SJCRH30 (cell line): ENCODE measurements around the gene FCN3. TPM values are rescaled to one million over a fixed set of nuclear protein-coding genes. Genes with fewer than 3 reads are reported as not detected.
A peak's percentile ranks its signal among the peaks of the same experiment; 100 is the strongest.

Experiments used
- DNase-seq, 2 experiments: peaks; one replicate each; pipeline ENCODE4 v3.0.0-alpha.2; 2015 to 2020
- H3K27ac ChIP-seq: fragments of 250-450 bp; sonication (Bioruptor Pico); 2 replicates; pipeline ENCODE4 v1.5.1; 2020; ENCODE audit warnings: mild to moderate bottlenecking, moderate library complexity
- H3K27me3 ChIP-seq: fragments of 250-450 bp; sonication (Bioruptor Pico); 2 replicates; pipeline ENCODE4 v1.5.1; 2020; ENCODE audit warnings: mild to moderate bottlenecking, moderate library complexity
- H3K36me3 ChIP-seq: fragments of 250-450 bp; sonication (Bioruptor Pico); 2 replicates; pipeline ENCODE4 v1.5.1; 2020; ENCODE audit warnings: mild to moderate bottlenecking, moderate library complexity
- H3K4me1 ChIP-seq: fragments of 250-450 bp; sonication (Bioruptor Pico); 2 replicates; pipeline ENCODE4 v1.5.1; 2020; ENCODE audit warnings: mild to moderate bottlenecking, moderate library complexity
- H3K4me3 ChIP-seq: fragments of 250-450 bp; sonication (Bioruptor Pico); 2 replicates; pipeline ENCODE4 v1.5.1; 2020; ENCODE audit warnings: mild to moderate bottlenecking, moderate library complexity
- H3K9me3 ChIP-seq: fragments of 250-450 bp; sonication (Bioruptor Pico); replicated peaks from 2 replicates; pipeline ENCODE4 v1.5.1; 2020; ENCODE audit warnings: mild to moderate bottlenecking, moderate library complexity
- total RNA-seq: library from RNA; depleted of rRNA; stranded (reverse); fragments of >200 nt; shearing (Covaris generic); gene quantifications from 2 replicates; pipeline ENCODE4 v1.2.3, GENCODE V29; 2014

Gene FCN3
- total RNA-seq, 1 experiment from 2014 or later: not detected

DNA sequence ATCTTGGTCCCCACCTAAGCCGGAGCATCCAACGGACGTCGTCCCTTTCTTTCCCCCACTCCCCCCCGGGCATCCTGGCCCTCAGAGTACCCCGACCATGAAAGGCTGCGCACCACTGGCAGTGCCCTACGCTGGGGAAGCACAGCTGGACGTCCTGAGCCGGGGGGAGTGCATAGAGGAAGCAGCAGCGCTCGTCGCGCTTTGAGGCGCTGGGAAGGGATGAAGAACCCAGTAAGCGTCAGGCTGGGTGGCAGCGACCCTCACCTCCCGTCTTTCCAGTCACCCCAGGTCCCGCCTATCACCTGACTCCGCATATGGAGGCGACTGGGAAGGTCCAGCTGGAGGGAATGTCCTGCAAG, 13.6 kb downstream of the FCN3 start:
- no peak overlapping the region for H3K4me3 ChIP-seq
- H3K27me3 ChIP-seq: no peaks in the 10 kb centered on the region
- no peak overlapping the region for H3K27ac ChIP-seq
- 0 out of 2 replicates have a peak, but pooled peaks cover 6% of the 10 kb centered on the region for H3K36me3 ChIP-seq
- no peaks in the 10 kb centered on the region for H3K9me3 ChIP-seq
- no peak for DNase-seq
- H3K4me1 ChIP-seq: peaks cover 5% of the 10 kb centered on the region; the same call in 1 of the 2 replicates

DNA sequence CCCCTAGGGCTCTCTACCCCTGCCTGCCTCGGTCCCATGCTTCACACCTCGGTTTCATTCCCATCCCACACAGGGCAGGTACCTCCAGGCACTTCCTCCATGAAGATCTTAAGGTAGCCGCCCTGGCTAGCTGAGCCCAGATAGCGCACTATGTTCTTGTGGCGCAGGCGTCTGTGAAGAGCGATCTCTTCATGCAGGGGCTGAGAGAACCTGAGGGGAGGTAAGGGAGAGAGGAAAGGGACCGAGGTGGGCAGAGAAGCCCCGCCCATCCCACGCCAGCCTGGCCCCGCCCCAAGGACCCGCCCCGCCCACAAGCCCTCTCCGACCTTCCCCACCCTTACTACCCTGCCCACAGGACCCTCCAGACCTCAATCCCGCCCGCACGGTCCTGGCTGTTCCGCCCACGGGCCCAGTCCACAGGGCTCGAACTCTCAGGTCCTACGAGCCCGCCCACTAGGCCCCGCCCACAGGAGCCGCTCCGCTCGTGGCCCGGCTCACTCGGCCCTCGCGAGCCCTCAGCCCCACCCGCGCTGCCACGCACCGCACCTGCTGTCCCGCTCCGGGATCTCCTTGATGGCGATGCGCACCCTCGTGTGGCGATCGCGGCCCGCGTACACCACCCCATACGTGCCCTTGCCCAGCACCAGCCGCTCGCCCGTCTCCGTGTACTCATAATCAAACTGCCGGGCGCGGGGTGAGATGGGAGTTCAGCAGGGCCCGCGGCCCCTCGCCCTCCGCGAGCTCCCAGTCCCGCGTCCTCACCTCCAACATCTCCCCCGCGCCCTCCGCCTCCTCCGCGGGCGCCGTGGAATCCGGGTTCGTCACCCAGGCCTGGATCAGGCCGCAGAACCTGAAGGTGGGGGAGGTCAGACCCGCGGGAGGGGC, 14.2 kb downstream of the FCN3 start:
- Histone ChIP-seq H3K27me3 (no peaks in the 10 kb centered on the region), H3K27ac (no peak overlapping the region), H3K36me3 (0 out of 2 replicates have a peak, but pooled peaks cover 8% of the 10 kb centered on the region), H3K9me3 (no peaks in the 10 kb centered on the region), H3K4me1 (peaks cover 5% of the 10 kb centered on the region; the same call in 1 of the 2 replicates), H3K4me3 (no peak overlapping the region)
- no peak for DNase-seq

DNA sequence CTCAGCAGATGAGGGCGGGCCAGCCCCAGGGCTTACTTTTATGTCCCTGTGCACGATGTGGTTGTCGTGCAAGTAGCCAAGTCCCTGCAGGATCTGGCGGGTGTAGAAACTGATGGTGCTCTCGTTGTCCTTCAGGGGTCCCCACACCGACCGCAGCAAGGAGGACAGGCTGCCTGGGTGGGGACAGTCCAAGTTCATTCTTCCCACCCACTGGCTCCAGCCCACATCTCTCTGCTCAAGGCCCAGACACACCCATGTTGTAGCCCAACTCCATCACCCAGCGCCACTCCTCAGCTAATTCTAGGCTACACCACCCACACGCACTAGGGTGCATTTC, 14.8 kb downstream of the FCN3 start:
- Histone ChIP-seq H3K36me3 (0 out of 2 replicates have a peak, but pooled peaks cover 8% of the 10 kb centered on the region), H3K27ac (no peak overlapping the region), H3K9me3 (no peaks in the 10 kb centered on the region), H3K4me3 (no peak overlapping the region), H3K4me1 (peaks cover 1% of the 10 kb centered on the region; the same call in 1 of the 2 replicates), H3K27me3 (no peaks in the 10 kb centered on the region)
- no peak for DNase-seq

- 0 out of 2 replicates have a peak, but pooled peaks cover 8% of the 10 kb centered on the region for H3K36me3 ChIP-seq
These were observed 15.7 kb downstream of the FCN3 start for GRCh38 chr1:27358928-27359313.

DNA sequence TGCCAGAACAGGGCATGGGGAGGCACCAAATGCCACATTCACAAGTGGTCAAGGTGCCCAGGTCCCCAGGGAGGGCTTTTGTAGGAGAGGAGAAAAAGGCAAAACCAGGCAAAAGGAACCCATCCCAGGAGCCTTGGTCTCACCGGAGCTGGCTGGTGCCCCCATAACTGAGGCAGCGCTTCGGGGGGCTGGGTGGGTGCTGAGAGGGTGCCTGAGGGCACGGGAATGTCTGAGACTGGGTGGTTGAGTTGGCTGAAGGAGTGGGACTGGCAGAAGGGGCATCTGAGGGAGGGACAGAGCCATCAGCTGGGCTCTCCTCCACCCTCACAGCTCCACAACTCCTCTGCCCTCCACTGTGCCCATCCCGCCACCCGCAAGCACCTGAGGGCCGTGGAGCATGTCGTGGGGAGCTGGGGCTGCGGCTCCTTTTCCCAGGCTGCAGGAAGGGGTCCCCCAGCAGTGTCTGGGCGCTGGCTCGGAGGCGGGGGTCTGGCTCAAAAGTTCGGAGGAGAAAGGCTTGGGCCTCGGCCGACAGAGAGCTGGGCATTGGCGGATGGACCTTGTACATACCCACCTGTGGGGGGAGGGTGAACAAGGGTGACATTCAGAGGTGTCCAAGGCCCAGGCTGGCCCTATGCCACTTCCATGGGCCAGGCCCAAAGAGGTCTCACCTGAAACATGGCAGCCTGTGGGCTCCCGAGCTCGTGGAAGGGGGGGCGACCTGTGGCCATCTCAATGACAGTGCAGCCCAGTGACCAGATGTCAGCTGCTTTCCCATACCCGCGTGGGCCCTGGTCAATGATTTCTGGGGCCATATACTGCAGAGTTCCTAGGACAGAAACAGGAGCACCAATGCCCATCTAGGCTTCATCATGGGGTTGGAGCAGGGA, 16.3 kb downstream of the FCN3 start:
- Histone ChIP-seq H3K4me1 (no peaks in the 10 kb centered on the region), H3K36me3 (0 out of 2 replicates have a peak, but pooled peaks cover 8% of the 10 kb centered on the region), H3K4me3 (no peak overlapping the region), H3K9me3 (no peaks in the 10 kb centered on the region), H3K27me3 (no peaks in the 10 kb centered on the region), H3K27ac (no peak overlapping the region)
- no peak for DNase-seq

More at GRCh38 chr1:27358928-27359313, 15.7 kb downstream of the FCN3 start:
- DNase-seq: no peak
- H3K4me1 ChIP-seq: no peaks in the 10 kb centered on the region
- H3K9me3 ChIP-seq: no peaks in the 10 kb centered on the region
- H3K27ac ChIP-seq: no peak overlapping the region
- H3K27me3 ChIP-seq: no peaks in the 10 kb centered on the region
- no peak overlapping the region for H3K4me3 ChIP-seq

DNA sequence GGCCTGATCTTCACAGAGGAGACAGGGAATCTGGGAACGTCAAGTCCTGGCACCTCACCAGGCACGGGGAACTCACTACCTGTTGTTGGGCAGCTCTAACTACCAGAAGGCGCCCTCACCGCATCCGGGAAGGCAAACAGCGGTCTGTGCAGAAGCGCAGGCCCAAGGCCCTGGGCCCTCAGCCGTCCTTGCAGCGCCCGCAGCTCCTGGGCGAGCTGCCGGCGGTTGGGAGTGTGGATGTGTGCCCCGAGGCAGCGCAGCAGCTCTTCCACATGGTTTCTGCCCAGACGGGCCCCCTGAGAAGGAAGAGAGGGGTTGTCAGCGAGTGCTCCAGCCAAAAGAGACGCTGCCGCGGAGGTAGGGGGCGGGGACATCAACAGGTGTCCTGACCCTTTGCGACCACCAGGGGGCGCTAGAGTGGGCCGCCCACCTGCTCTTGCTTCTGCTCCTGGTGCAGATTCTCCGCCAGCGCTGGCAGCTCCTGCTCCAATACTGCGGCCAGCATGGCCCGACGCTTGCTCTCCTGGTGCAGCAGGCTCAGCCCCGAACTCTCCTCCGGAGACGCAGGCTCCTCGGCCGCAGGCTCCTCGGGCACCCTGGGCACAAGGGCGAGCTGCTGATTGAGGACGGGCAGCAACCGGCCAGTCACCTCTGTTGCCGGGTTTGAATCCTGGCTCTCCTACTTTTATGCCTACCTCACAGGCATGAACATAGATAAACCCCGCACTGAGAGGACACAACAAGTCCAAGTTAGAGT, 17.2 kb downstream of the FCN3 start:
- DNase-seq: peak; percentile 56 to 70

GRCh38 chr1:27356619-27357280, 17.9 kb downstream of the FCN3 start:
- Histone ChIP-seq H3K27ac (no peak overlapping the region), H3K4me3 (no peak overlapping the region), H3K4me1 (no peaks in the 10 kb centered on the region), H3K9me3 (no peaks in the 10 kb centered on the region), H3K36me3 (0 out of 2 replicates have a peak, but pooled peaks cover 8% of the 10 kb centered on the region), H3K27me3 (no peaks in the 10 kb centered on the region)
- no peak for DNase-seq

More for the DNA sequence above, 17.2 kb downstream of the FCN3 start:
- 0 out of 2 replicates have a peak, but pooled peaks cover 8% of the 10 kb centered on the region for H3K36me3 ChIP-seq
- no peaks in the 10 kb centered on the region for H3K27me3 ChIP-seq
- H3K27ac ChIP-seq: no peak overlapping the region
- no peaks in the 10 kb centered on the region for H3K9me3 ChIP-seq
- no peak overlapping the region for H3K4me3 ChIP-seq
- no peaks in the 10 kb centered on the region for H3K4me1 ChIP-seq

DNA sequence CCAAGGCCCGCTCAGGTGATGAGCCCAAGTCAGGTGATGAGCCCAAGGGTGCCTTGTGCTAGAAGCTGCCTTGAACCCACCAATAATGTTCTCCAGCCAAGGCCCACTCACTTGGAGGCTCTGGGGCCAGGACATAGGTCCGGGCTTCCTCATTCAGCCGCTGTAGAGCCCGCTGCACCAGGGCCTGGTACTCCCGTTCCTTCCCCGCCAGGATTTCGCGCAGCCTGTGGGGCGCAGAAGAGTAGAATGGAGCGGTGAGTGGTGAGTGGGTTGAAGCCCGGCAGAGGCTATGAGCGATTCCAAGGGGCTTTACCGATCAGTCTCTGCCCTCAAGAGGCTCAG, 18.4 kb downstream of the FCN3 start:
- Histone ChIP-seq H3K4me3 (no peak overlapping the region), H3K9me3 (no peaks in the 10 kb centered on the region)
- DNase-seq: no peak

GRCh38 chr1:27355683-27356082, 18.9 kb downstream of the FCN3 start:
- no peak for DNase-seq
- 0 out of 2 replicates have a peak, but pooled peaks cover 4% of the 10 kb centered on the region for H3K36me3 ChIP-seq
- no peaks in the 10 kb centered on the region for H3K9me3 ChIP-seq
- H3K4me3 ChIP-seq: no peak overlapping the region
- H3K4me1 ChIP-seq: no peaks in the 10 kb centered on the region
- no peak overlapping the region for H3K27ac ChIP-seq
- H3K27me3 ChIP-seq: no peaks in the 10 kb centered on the region

More for the DNA sequence above, 18.4 kb downstream of the FCN3 start:
- no peaks in the 10 kb centered on the region for H3K4me1 ChIP-seq
- H3K27me3 ChIP-seq: no peaks in the 10 kb centered on the region
- H3K27ac ChIP-seq: no peak overlapping the region
- 0 out of 2 replicates have a peak, but pooled peaks cover 5% of the 10 kb centered on the region for H3K36me3 ChIP-seq

- Histone ChIP-seq H3K27ac (no peak overlapping the region), H3K9me3 (no peaks in the 10 kb centered on the region), H3K36me3 (0 out of 2 replicates have a peak, but pooled peaks cover 4% of the 10 kb centered on the region), H3K4me1 (no peaks in the 10 kb centered on the region), H3K27me3 (no peaks in the 10 kb centered on the region), H3K4me3 (no peak overlapping the region)
- no peak for DNase-seq
These were observed 21.0 kb downstream of the FCN3 start for GRCh38 chr1:27353629-27354028.

DNA sequence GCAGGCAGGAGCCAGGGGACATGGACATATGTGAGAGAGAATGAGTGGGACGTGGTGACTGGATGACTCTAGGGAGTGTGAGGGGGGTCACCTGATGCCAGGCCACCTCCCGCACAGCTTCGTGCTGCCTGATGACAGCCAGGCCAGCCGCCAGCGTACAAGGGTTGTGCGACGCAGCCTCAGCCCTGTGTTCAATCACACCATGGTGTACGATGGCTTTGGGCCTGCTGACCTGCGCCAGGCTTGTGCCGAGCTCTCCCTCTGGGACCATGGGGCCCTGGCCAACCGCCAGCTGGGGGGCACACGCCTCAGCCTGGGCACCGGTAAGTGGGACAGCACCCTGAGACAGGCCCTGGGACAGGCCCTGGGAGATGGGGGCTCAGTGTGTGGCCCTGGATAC, 21.5 kb downstream of the FCN3 start:
- Histone ChIP-seq H3K4me3 (no peak overlapping the region), H3K36me3 (0 out of 2 replicates have a peak, but pooled peaks cover 4% of the 10 kb centered on the region), H3K27me3 (no peaks in the 10 kb centered on the region), H3K4me1 (no peaks in the 10 kb centered on the region), H3K27ac (no peak overlapping the region), H3K9me3 (no peaks in the 10 kb centered on the region)
- no peak for DNase-seq

- Histone ChIP-seq H3K4me3 (no peak overlapping the region), H3K36me3 (0 out of 2 replicates have a peak, but pooled peaks cover 4% of the 10 kb centered on the region), H3K9me3 (no peaks in the 10 kb centered on the region), H3K27ac (no peak overlapping the region), H3K27me3 (no peaks in the 10 kb centered on the region), H3K4me1 (no peaks in the 10 kb centered on the region)
- DNase-seq: no peak
These were observed 23.0 kb downstream of the FCN3 start for GRCh38 chr1:27351541-27352107.

DNA sequence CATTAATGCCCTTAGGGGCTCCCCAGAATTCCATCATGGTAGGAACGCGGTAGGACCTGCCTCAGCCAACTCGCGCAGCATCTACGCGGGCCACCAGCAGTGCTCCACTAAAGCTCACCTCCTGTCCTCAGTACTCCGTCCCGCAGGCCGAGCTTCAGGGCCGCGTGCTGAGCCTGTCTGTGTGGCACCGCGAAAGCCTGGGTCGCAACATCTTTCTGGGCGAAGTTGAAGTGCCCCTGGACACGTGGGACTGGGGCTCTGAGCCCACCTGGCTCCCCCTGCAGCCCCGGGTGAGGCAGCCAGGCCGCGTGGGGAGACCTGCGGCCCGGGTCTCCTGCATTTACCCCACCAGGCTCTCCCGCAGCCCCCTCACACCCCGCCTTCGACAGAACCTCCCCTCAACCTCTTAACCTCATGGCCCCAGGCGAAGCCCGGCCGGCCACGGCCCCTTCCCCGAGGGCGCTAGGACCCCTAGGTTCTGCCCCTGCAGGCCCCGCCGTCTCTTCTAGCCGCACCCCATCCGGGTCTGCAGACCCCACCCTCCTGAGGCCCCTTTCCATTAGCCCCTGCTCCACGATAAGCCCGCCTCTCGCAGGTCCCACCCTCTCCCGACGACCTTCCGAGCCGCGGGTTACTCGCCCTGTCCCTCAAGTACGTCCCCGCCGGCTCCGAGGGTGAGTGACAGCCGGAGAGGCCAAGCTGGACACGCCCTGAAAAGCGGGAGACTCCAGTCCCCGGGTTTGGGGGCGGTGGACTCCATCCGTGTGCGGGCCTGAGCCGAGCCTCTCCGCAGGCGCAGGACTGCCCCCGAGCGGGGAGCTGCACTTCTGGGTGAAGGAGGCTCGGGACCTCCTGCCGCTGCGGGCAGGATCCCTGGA, 23.7 kb downstream of the FCN3 start:
- Histone ChIP-seq H3K4me1 (no peaks in the 10 kb centered on the region), H3K27ac (no peak overlapping the region), H3K9me3 (no peaks in the 10 kb centered on the region), H3K27me3 (no peaks in the 10 kb centered on the region), H3K4me3 (no peak overlapping the region), H3K36me3 (0 out of 2 replicates have a peak, but pooled peaks cover 2% of the 10 kb centered on the region)
- no peak for DNase-seq
